Hair follicle dermal papilla cell (primary cell): Measurements from ENCODE around the gene UGP2. TPM values are rescaled to one million over a fixed set of nuclear protein-coding genes. Genes with fewer than 3 reads are reported as not detected.

Experiments used
- small RNA-seq: library from RNA; depleted of rRNA; stranded (forward); fragments of <200 nt; gene quantifications from one replicate; pipeline ENCODE3, GENCODE V24; 2012
- total RNA-seq: library from RNA; depleted of rRNA; stranded (reverse); fragments of >200 nt; gene quantifications from 2 replicates; pipeline ENCODE4 v1.2.3, GENCODE V29; 2012

UGP2 gene
- total RNA-seq = 311 and 362 TPM in 2 replicates

DNA sequence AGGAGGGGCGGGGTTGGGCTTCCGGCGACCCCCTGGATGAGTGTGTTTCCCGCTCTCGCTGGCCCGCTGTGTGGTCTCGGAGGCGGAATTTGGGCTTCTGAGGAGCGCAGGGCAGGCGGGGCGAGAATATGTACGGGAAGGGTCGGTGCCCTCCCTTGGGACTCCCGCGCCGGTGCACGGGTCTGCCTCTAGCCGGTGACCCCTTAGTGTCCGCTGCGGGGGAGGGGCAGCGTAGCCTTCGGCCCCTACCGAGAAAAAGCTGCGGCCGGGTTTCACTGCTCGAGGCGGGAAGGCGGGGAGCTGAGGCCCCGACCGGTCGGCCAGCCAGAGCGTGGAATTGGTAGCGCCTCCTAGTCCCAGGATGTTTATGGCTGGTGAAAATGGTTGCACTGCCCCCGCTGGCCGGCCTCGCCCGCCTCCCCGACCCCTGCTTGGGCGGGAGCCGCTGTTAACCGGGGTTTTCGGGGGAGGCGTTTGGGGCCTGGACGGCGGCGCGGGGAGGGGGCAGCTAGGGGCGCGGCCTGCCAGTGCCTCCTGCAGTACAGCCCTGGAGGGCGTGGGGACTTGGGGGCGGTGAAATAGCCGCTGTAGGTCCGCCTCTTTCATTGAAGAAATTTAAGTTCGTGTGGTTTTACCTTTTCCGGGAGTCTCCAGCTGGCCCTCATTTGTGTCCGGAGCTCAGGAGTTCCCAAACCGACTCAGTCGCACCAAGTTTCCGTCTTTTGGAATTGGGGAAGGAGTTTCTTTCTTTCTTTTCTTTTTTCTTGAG lies at the start of gene UGP2:
Gene UGP2, plus strand, starts transcription at position 643 of the 769 bp plus-strand sequence. CDS start 290 bp downstream, outside the sequence.

Small RNA genes lying within 50 kb of the gene (small RNA-seq; reads per million reads assigned to genes)
- not detected for gene RF01293

Other genes with a start within 250 kb of the UGP2 start
- gene VPS54, start 177.5 kb downstream of the UGP2 start, total RNA-seq = 21.5 and 28.7 TPM in 2 replicates